ENCODE results near the gene DAPL1. TPM values are rescaled to one million over a fixed set of nuclear protein-coding genes. Genes with fewer than 3 reads are reported as not detected.

Gene DAPL1
- total and polyA plus RNA-seq, 4 donors, result 0.17 TPM; not detected in 3

GRCh38 chr2:158777077-158777476, 18.0 kb upstream of the DAPL1 start:
- WGBS, 2 donors, result 88 to 91% methylated on average over 3 of the region's 3 CpGs
- Histone ChIP-seq H3K27me3 (ENCODE audit: control insufficient read depth in 3 of 3, insufficient read depth in 3 of 3, low read length in 2 of 3) (no peaks in the 10 kb centered on the region), H3K36me3 (ENCODE audit: control insufficient read depth in 4 of 4, insufficient read depth in 4 of 4, low read length in 4 of 4) (no peaks in the 10 kb centered on the region), H3K27ac (ENCODE audit: low read depth in 1 of 2, low read length in 1 of 2) (no peak overlapping the region), H3K9ac (ENCODE audit: insufficient read depth in 1 of 2, low read length in 2 of 2) (no peak overlapping the region), H3K9me3 (ENCODE audit: control insufficient read depth in 4 of 4, insufficient read depth in 3 of 4, low read length in 3 of 4) (no peaks in the 10 kb centered on the region), H3K4me1 (ENCODE audit: control insufficient read depth in 5 of 5, insufficient read depth in 5 of 5, low read length in 5 of 5) (no peaks in the 10 kb centered on the region), H3K4me3 (no peak overlapping the region)
- ATAC-seq (ENCODE audit: insufficient read depth, low FRiP score) (no peak), DNase-seq (no peak)
- TF ChIP-seq CTCF (IDR thresholded peaks at IDR 0.05; ENCODE audit: control extremely low read depth, extremely low read depth), result no peak

- H3K36me3 ChIP-seq (ENCODE audit: control insufficient read depth in 4 of 4, insufficient read depth in 4 of 4, low read length in 4 of 4), result no peaks in the 10 kb centered on the region
- no peaks in the 10 kb centered on the region for H3K27me3 ChIP-seq (ENCODE audit: control insufficient read depth in 3 of 3, insufficient read depth in 3 of 3, low read length in 2 of 3)
- WGBS, 2 donors, result 80 to 92% methylated on average over 2 of the region's 2 CpGs
- ATAC-seq (ENCODE audit: insufficient read depth, low FRiP score) (no peak), DNase-seq (no peak)
- H3K9me3 ChIP-seq (ENCODE audit: control insufficient read depth in 4 of 4, insufficient read depth in 3 of 4, low read length in 3 of 4), result no peaks in the 10 kb centered on the region
- no peak overlapping the region for H3K27ac ChIP-seq (ENCODE audit: low read depth in 1 of 2, low read length in 1 of 2)
- no peak overlapping the region for H3K4me3 ChIP-seq
- no peaks in the 10 kb centered on the region for H3K4me1 ChIP-seq (ENCODE audit: control insufficient read depth in 5 of 5, insufficient read depth in 5 of 5, low read length in 5 of 5)
- TF ChIP-seq CTCF (IDR thresholded peaks at IDR 0.05; ENCODE audit: control extremely low read depth, extremely low read depth), result no peak
- H3K9ac ChIP-seq (ENCODE audit: insufficient read depth in 1 of 2, low read length in 2 of 2), result no peak overlapping the region
Measured at GRCh38 chr2:158778243-158778642, 16.9 kb upstream of the DAPL1 start.

DNA sequence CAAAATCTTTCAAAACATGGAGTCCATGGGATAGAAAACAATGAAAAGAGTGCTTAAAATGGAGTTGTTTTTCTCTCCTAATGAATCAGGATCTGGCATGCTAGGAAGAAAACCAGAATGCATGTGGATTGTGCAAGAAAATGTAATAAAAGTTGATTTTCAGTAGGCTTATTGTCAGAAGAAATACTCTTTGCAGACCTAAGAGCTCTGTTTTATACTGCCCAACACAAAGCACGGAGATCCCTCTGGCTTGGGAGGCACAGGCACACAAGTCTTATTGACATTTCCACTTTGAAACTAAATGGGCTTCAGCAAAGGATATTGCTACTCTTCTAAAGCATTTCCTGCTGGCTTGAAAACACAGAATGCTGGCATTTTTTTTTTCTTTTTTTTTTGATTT, 15.5 kb upstream of the DAPL1 start:
- Histone ChIP-seq H3K4me1 (ENCODE audit: control insufficient read depth in 5 of 5, insufficient read depth in 5 of 5, low read length in 5 of 5) (no peaks in the 10 kb centered on the region), H3K27ac (ENCODE audit: low read depth in 1 of 2, low read length in 1 of 2) (no peak overlapping the region), H3K4me3 (no peak overlapping the region), H3K9me3 (ENCODE audit: control insufficient read depth in 4 of 4, insufficient read depth in 3 of 4, low read length in 3 of 4) (no peaks in the 10 kb centered on the region), H3K36me3 (ENCODE audit: control insufficient read depth in 4 of 4, insufficient read depth in 4 of 4, low read length in 4 of 4) (no peaks in the 10 kb centered on the region), H3K27me3 (ENCODE audit: control insufficient read depth in 3 of 3, insufficient read depth in 3 of 3, low read length in 2 of 3) (no peaks in the 10 kb centered on the region), H3K9ac (ENCODE audit: insufficient read depth in 1 of 2, low read length in 2 of 2) (no peak overlapping the region)
- no peak for TF ChIP-seq CTCF (IDR thresholded peaks at IDR 0.05; ENCODE audit: control extremely low read depth, extremely low read depth)
- WGBS, 2 donors, result 69 to 94% methylated on average over 1 of the region's 1 CpG
- ATAC-seq (ENCODE audit: insufficient read depth, low FRiP score) (no peak), DNase-seq (peak in 2 of 3 donors; percentile 26 to 43)

GRCh38 chr2:158781353-158781961, 13.7 kb upstream of the DAPL1 start:
- no peaks in the 10 kb centered on the region for H3K36me3 ChIP-seq (ENCODE audit: control insufficient read depth in 4 of 4, insufficient read depth in 4 of 4, low read length in 4 of 4)
- 72 to 74% methylated on average over 4 of the region's 4 CpGs for WGBS, 2 donors
- TF ChIP-seq CTCF (IDR thresholded peaks at IDR 0.05; ENCODE audit: control extremely low read depth, extremely low read depth), result no peak

More at GRCh38 chr2:158781353-158781961, 13.7 kb upstream of the DAPL1 start:
- H3K4me3 ChIP-seq, result no peak overlapping the region
- DNase-seq, result no peak
- H3K4me1 ChIP-seq (ENCODE audit: control insufficient read depth in 5 of 5, insufficient read depth in 5 of 5, low read length in 5 of 5), result no peaks in the 10 kb centered on the region
- ATAC-seq (ENCODE audit: insufficient read depth, low FRiP score), result no peak
- H3K27ac ChIP-seq (ENCODE audit: low read depth in 1 of 2, low read length in 1 of 2), result no peak overlapping the region
- no peak overlapping the region for H3K9ac ChIP-seq (ENCODE audit: insufficient read depth in 1 of 2, low read length in 2 of 2)
- no peaks in the 10 kb centered on the region for H3K9me3 ChIP-seq (ENCODE audit: control insufficient read depth in 4 of 4, insufficient read depth in 3 of 4, low read length in 3 of 4)
- no peaks in the 10 kb centered on the region for H3K27me3 ChIP-seq (ENCODE audit: control insufficient read depth in 3 of 3, insufficient read depth in 3 of 3, low read length in 2 of 3)
